HG03378 (cell line): Measurements from ENCODE around the gene TRPC4AP.

Experiments
- ATAC-seq: cut with Tn5 transposase; IDR thresholded peaks from one replicate; pipeline ENCODE4 v1.9.1; 2021; ENCODE audit warnings: mild to moderate bottlenecking, moderate library complexity; ENCODE audit not compliant: unreplicated experiment

Gene TRPC4AP

GRCh38 chr20:35017099-35017835, 75.3 kb downstream of the TRPC4AP start:
- ATAC-seq = no peak

GRCh38 chr20:35015863-35016193, 76.8 kb downstream of the TRPC4AP start:
- no peak for ATAC-seq

- no peak for ATAC-seq
These were observed 78.1 kb downstream of the TRPC4AP start for GRCh38 chr20:35014537-35014936.

GRCh38 chr20:35013421-35014411, 78.9 kb downstream of the TRPC4AP start:
- ATAC-seq = no peak

GRCh38 chr20:35012227-35013069, 80.2 kb downstream of the TRPC4AP start:
- ATAC-seq = no peak

GRCh38 chr20:35011589-35012226, 80.9 kb downstream of the TRPC4AP start:
- no peak for ATAC-seq

- no peak for ATAC-seq
These were observed 82.0 kb downstream of the TRPC4AP start for GRCh38 chr20:35010405-35011192.

- no peak for ATAC-seq
These were observed 82.8 kb downstream of the TRPC4AP start for GRCh38 chr20:35009665-35010328.

GRCh38 chr20:35008411-35009342, 83.9 kb downstream of the TRPC4AP start:
- ATAC-seq = no peak

- no peak for ATAC-seq
These were observed 84.7 kb downstream of the TRPC4AP start for GRCh38 chr20:35007891-35008290.

- ATAC-seq = no peak
These were observed 85.2 kb downstream of the TRPC4AP start for GRCh38 chr20:35007413-35007812.

GRCh38 chr20:35006531-35006971, 86.1 kb downstream of the TRPC4AP start:
- no peak for ATAC-seq

GRCh38 chr20:35006009-35006408, 86.6 kb downstream of the TRPC4AP start:
- no peak for ATAC-seq

- no peak for ATAC-seq
These were observed 87.1 kb downstream of the TRPC4AP start for GRCh38 chr20:35005463-35005961.

GRCh38 chr20:35004749-35005462, 87.7 kb downstream of the TRPC4AP start:
- ATAC-seq = no peak

- no peak for ATAC-seq
These were observed 88.4 kb downstream of the TRPC4AP start for GRCh38 chr20:35004051-35004725.
